Right lobe of liver (tissue), 4 donors: ENCODE measurements around the gene WDR89.

Experiments
- POLR2A ChIP-seq: fragments of 450-650 bp; IDR thresholded peaks from one replicate; pipeline ENCODE4 v1.6.1; 2017; ENCODE audit warnings: antibody characterized with exemption, mild to moderate bottlenecking
- TF ChIP-seq, protein P1 (sequence below), 4 donors: fragments of 200-600 bp in 3 of 4; fragments of 450-650 bp in 1 of 4; IDR thresholded peaks; one replicate each; pipeline versions ENCODE4 v1.5.1 to v1.8.0; 2016 to 2022; ENCODE audit warnings: antibody characterized with exemption in 4 of 4, mild to moderate bottlenecking in 2 of 4
- donor health status: DM: no; HTN: no; CAD: no.
- donor health status: DM: no; HTN: no; CAD: no.
- donor health status: DM: no; HTN: yes; CAD: no.

DNA sequence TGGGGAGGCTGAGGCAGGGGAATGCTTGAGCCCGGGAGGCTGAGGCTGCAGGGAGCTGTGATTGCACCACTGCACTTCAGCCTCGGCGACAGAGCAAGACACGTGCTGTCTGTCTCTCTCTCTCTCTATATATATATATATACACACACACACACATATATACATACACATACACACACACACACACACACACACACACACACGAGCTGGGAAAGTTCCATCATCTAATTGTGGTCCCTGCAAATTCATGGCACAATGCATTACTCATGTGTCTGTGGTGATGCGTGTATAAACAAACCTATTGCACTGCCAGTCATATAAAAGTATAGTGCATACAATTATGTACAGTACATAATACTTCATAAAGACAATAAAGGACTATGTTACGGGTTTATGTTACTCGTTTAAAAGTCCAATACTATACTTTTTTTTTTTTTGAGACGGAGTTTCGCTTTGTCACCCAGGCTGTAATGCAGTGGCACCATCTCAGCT lies 36.6 kb downstream of the WDR89 start:
- TF ChIP-seq, protein P1, sequence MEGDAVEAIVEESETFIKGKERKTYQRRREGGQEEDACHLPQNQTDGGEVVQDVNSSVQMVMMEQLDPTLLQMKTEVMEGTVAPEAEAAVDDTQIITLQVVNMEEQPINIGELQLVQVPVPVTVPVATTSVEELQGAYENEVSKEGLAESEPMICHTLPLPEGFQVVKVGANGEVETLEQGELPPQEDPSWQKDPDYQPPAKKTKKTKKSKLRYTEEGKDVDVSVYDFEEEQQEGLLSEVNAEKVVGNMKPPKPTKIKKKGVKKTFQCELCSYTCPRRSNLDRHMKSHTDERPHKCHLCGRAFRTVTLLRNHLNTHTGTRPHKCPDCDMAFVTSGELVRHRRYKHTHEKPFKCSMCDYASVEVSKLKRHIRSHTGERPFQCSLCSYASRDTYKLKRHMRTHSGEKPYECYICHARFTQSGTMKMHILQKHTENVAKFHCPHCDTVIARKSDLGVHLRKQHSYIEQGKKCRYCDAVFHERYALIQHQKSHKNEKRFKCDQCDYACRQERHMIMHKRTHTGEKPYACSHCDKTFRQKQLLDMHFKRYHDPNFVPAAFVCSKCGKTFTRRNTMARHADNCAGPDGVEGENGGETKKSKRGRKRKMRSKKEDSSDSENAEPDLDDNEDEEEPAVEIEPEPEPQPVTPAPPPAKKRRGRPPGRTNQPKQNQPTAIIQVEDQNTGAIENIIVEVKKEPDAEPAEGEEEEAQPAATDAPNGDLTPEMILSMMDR (IDR thresholded peaks at IDR 0.05) = no peak
- TF ChIP-seq POLR2A = no peak
